Activated T-cell treated with anti-CD3 and anti-CD28 coated beads for 4 hours (primary cell): ENCODE data around the gene PDE5A.
A peak's percentile ranks its signal among the peaks of the same experiment; 100 is the strongest.
"Not testable (repeated sequence)": the region's sequence is repeated elsewhere in the genome, so short reads cannot be mapped to it uniquely, and the experiment has no call there.

Source experiments
- DNase-seq: peaks from one replicate; pipeline ENCODE4 v3.0.0-alpha.2; 2020

PDE5A gene

GRCh38 chr4:119643306-119644042 lies 14.9 kb upstream of the PDE5A start:
- DNase-seq = no peak

GRCh38 chr4:119641765-119642164 lies 13.2 kb upstream of the PDE5A start:
- no peak for DNase-seq

GRCh38 chr4:119638359-119638758 lies 9.8 kb upstream of the PDE5A start:
- DNase-seq = no peak

DNA sequence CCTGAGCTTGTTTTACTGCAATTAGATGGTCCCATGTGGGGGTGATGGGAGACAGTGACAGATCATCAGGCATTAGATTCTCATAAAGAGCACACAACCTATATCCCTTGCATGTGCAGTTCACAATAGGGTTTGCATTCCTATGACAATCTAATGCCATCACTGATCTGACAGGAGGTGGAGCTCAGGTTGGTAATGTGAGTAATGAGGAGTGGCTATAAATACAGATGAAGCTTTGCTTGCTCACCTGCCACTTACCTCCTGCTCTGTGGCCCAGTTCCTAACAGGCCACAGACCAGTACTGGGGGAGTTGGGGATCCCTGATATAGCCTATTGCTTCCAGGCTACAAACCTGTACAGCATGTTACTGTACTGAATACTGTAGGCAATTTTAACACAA lies 8.2 kb upstream of the PDE5A start:
- not testable (repeated sequence) for DNase-seq

GRCh38 chr4:119632216-119632615 lies 3.6 kb upstream of the PDE5A start:
- no peak for DNase-seq

- DNase-seq = no peak
These were observed 503 bp upstream of the PDE5A start for GRCh38 chr4:119629142-119629471.

GRCh38 chr4:119627267-119628255 lies 1.0 kb downstream of the PDE5A start:
- peak; percentile 8 for DNase-seq

GRCh38 chr4:119626943-119627266 lies 1.7 kb downstream of the PDE5A start:
- DNase-seq = peak; percentile 30

GRCh38 chr4:119626420-119626819 lies 2.2 kb downstream of the PDE5A start:
- no peak for DNase-seq

- DNase-seq = no peak
These were observed 2.8 kb downstream of the PDE5A start for GRCh38 chr4:119625761-119626160.

DNA sequence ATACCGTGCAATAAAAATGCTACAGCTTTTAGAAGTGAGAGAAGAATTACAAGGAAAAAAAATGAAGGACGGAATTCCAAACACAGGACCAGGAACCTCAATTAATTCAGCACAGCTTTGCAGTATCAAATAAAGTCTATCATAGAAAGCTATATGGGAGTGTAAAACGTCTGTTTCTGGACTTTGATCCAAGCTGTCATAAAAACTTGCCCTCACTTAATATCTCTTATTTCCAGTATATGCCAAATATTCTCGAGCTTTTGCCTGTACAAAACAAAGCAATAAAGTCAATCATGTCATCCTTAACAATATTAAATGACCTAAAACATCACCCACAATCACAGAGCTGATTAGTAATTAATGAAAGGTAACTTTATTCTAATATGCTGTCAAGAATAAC lies 4.2 kb downstream of the PDE5A start:
- DNase-seq = no peak

DNA sequence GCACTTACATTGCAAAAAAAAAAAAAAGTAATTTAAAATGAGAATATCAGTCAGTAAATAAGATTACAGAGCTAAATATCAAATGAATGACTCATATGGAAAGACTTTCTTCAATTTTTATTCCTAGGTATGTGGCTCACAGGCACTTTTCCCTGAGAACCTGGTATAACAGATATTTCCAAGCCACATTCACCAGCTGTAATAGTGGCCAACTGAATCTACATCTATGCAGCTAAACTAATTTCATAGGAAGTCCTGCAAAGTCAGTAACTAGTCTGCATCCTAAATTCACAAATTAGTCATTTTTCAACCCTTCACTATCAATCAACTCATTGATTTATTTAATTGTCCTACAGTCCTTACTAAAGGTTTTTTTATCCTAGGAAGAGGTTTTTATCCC lies 5.6 kb downstream of the PDE5A start:
- DNase-seq = no peak

- no peak for DNase-seq
These were observed 13.4 kb downstream of the PDE5A start for GRCh38 chr4:119615068-119615719.

DNA sequence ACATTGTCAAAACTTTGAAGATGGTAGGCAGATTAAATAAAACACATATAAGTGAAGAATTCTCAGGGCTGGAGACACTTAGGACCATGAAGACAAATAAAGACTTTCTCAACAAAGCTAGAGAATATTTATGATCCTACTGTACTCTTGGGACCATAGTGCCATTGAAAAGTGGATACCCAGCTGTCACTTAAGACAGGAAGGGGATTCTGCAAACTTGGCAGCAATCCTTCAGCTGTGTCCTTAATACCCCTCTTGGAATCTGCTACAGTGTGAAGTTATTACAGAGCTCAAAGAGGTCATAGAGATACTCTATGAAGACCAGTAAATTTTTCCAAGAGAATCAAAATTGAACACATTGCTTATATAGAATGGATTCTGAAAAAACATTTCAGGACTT lies 24.3 kb downstream of the PDE5A start:
- DNase-seq = no peak

DNA sequence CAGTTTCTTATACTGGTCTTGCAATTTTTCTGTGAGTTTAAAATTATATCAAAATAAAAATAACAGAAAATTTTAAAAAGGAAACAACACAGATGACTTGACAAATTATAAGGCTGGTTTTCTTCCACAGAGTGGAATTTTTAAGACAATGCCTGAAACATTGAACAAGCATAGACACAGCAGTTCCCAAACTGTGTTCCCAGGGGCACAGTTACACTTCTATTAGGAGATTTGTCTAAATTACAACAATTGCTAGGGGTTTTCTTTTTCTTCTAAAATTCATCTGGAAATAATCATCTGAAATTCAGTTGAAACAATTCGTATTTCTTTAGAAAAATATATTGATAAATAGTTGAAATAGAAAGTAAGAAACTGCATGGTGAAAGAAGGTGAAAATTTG lies 26.2 kb downstream of the PDE5A start:
- DNase-seq = no peak

DNA sequence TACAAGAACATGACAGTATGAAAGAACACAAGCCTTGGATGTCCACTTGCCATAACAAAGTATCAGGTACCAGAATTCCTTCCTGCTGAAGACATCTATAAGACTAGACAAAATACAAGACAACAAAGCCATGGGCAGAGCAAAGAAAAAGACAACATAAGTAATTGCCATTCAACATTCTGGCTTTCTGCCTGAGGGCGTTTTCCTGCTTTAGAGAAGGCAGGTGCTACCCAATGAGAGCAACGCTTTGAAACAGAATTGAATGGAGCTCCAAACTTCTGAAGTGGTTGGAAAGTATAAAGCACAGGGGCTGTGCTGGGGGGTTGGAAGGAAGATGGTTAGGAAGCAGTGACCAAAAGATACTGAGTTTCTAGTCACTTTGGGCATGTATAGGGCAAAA lies 30.1 kb downstream of the PDE5A start:
- no peak for DNase-seq

GRCh38 chr4:119597377-119597776 lies 31.2 kb downstream of the PDE5A start:
- no peak for DNase-seq

- DNase-seq = no peak
These were observed 34.9 kb downstream of the PDE5A start for GRCh38 chr4:119593698-119594097.

DNA sequence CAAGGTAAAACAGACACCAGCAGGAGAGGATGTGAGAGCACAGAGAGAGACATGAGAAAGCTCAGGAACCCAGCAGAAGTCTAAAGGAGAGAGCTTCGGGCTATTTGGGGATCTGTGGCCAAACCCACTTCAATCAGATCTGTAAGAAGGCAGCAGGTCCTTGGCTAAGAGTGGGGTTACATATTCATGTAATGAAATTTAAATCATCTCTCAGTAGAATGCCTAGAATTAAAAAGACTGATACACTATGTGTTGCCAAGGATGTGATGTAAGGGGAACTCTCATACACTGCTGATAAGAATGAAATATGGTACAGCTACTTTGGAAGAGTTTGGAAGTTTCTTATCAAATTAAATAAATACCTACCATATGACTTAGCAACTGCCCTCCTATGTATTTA lies 35.8 kb downstream of the PDE5A start:
- no peak for DNase-seq

DNA sequence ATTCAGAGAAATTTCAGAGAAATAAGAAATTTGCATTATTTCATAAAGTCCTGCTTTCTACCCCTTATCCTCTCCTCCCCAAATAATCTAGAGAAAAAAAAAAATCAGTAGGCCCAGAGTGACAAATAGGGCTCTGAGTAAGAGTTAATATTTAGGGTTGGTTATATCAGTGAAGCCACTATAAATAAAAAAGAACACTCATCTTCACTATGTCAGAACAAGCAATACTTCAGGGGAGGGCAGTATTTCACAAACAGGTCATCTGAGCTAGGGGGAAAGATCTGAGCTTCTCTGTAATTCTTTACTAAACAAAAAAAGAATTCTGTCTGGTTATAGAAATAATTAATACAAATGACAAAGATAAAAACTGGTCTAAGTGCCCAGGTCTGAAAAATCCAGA lies 39.4 kb downstream of the PDE5A start:
- DNase-seq = no peak

DNA sequence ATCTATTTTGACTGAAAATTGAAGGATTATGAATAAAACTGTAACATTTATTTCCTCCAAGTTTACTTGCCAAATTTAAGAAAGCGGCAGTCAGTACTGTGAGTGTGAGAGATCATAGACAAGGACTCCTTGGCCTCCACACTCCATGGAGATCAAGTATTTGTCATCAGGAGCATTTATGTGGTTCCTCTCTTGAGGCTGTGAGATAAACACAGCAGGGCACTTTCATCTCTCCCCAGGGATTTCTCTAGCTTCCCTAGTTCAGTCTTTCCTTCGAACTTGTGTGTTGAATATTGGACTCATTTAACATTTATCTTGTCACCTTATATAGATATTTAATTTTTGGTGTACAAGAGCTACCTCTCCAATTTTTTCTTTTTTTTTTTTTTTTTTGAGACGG lies 40.8 kb downstream of the PDE5A start:
- DNase-seq = no peak

DNA sequence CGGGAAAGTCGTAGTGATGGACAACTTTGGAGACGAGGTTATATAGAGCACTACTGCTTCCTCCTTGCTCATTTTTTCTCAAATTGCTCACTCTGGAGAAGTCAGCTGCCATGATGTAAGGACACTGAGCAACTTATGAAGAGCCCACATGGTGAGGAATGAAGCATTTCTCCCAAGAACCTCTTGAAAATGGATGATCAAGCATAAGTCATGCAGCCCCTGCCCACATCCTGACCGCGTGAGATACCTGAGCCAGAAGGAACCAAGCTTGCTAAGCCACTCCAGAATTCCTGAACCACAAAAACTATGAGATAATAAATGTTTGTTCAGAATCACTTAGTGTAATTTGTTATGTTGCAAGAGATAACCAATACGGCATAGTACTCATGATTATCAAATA lies 42.8 kb downstream of the PDE5A start:
- no peak for DNase-seq

- no peak for DNase-seq
These were observed 47.3 kb downstream of the PDE5A start for GRCh38 chr4:119581190-119581873.
